Measurements from ENCODE around the gene CDH24. TPM values are rescaled to one million over a fixed set of nuclear protein-coding genes. Genes with fewer than 3 reads are reported as not detected.
A peak's percentile ranks its signal among the peaks of the same experiment; 100 is the strongest.

The CDH24 gene
- total and polyA plus RNA-seq, 2 of the 4 experiments (the other 2 are of a cell fraction): 3.9 to 24.4 TPM

DNA sequence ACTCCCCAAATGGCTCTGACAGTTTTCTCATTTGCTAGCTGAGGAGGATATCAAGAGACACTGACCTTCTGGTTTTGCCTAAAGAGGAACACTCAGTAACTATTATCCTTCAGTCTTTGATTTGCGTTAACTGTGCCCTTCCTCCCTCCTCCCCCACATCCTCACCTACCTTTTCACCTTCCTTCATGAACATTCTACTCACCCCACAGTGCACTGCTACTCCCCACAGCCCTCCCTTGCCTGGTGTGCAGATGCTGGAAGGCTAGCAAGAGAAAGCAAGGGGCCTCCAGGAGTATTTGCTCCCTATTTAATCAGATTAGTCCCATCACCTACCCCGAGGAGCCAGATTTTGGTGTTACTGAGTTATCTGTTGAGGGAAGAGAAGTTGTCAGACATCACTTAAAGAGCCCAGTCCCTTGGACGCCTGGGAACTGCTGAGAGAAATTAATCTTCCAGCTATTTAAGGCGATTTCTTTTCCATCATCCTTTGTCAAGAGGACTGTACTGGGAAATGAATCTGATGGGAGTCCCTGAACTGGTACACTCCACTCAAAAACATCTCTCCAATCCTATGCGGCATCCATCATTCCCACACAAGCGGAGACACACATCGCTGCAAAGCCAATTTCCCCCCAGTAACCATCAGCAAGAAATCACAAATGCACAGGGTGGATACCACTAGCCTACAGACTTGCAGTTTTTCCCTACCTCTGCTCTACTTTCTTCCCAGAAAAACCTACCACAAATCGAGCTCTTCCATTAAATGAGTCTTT, 34.1 kb downstream of the CDH24 start:
- intact Hi-C loops (cut with micrococcal nuclease): no loop called here
- H3K27ac ChIP-seq (ENCODE audit: insufficient read depth, low read length): no peak overlapping the region
- H3K9ac ChIP-seq (ENCODE audit: low read depth, low read length): no peak overlapping the region
- peaks cover 15% of the 10 kb centered on the region for H3K36me3 ChIP-seq (ENCODE audit: control insufficient read depth, insufficient read depth, low read length)
- no peaks in the 10 kb centered on the region for H3K9me3 ChIP-seq (ENCODE audit: control insufficient read depth, insufficient read depth, low read length)
- H3K23ac ChIP-seq (ENCODE audit: low read depth, low read length): peak overlapping the region; percentile 70
- H2AK9ac ChIP-seq (replicated peaks; ENCODE audit: low read depth, low read length, poor library complexity): no peak overlapping the region
- H3K4me2 ChIP-seq (ENCODE audit: low read depth, low read length): no peak overlapping the region
- H2AK5ac ChIP-seq (ENCODE audit: low read depth, low read length): no peak overlapping the region
- no peak overlapping the region for H2BK120ac ChIP-seq (ENCODE audit: low read depth, low read length)
- no peak overlapping the region for H2BK20ac ChIP-seq (ENCODE audit: low read depth, low read length)
- DNase-seq (no peak), ATAC-seq (ENCODE audit: low read depth) (no peak)
- no peak overlapping the region for H4K5ac ChIP-seq (ENCODE audit: low read depth, low read length)
- H3K27me3 ChIP-seq (ENCODE audit: control insufficient read depth, insufficient read depth, low read length): no peaks in the 10 kb centered on the region
- H2AFZ ChIP-seq (replicated peaks; ENCODE audit: low read length, poor library complexity): peak overlapping the region; percentile 23
- no peak overlapping the region for H3K14ac ChIP-seq (replicated peaks; ENCODE audit: low read depth, low read length)
- no peak overlapping the region for H3K56ac ChIP-seq (ENCODE audit: extremely low read depth, insufficient read depth, low read length)
- no CpG with 5 or more reads among the region's 8 CpGs for WGBS, 2 experiments (ENCODE audit: extremely low coverage in 2 of 2, insufficient read length in 1 of 2)
- H2BK15ac ChIP-seq (ENCODE audit: low read depth, low read length): no peak overlapping the region
- no peak overlapping the region for H3K4me3 ChIP-seq (ENCODE audit: insufficient read depth, low read depth, low read length)
- H3K4me1 ChIP-seq (ENCODE audit: control insufficient read depth, insufficient read depth, low read length): peaks cover 11% of the 10 kb centered on the region
- H4K20me1 ChIP-seq (ENCODE audit: insufficient read depth, low read length): peaks cover 9% of the 10 kb centered on the region
- CTCF ChIA-PET: interaction anchor here (1.0 kb wide), 1 partner anchor 29 kb away, joined by 9 read pairs; no protein-coding TSS in a partner anchor
- no TSS peak for BruUV-seq (replicated peaks)
- no peak overlapping the region for H3K4ac ChIP-seq (ENCODE audit: low read depth, low read length)
- dilution Hi-C loops (cut with HindIII; ENCODE audit: low sequenced_read_pairs, unreplicated experiment): no loop called here
- POLR2A ChIA-PET (ENCODE audit: unreplicated experiment): interaction anchor here (0.6 to 0.7 kb wide), 2 partner anchors 18 to 94 kb away, joined by 7 to 9 read pairs; no protein-coding TSS in a partner anchor
- no peak overlapping the region for H4K8ac ChIP-seq (ENCODE audit: low read depth in 2 of 2, low read length in 2 of 2)
- H4K91ac ChIP-seq (ENCODE audit: insufficient read depth, low read depth, low read length): no peak overlapping the region
- no peak overlapping the region for H3K18ac ChIP-seq (ENCODE audit: low read depth, low read length)
- in situ Hi-C loops (cut with MboI; ENCODE audit: low sequenced_read_pairs): no loop called here
- H3K79me1 ChIP-seq (ENCODE audit: low read depth in 1 of 2, low read length in 2 of 2): peaks cover 6 to 11% of the 10 kb centered on the region in 2 experiments; a peak in 2 of 4 replicates
- no peak overlapping the region for H2BK5ac ChIP-seq (ENCODE audit: low read depth, low read length, poor library complexity, severe bottlenecking)
- H3K9me1 ChIP-seq (ENCODE audit: insufficient read depth, low read length): peaks cover 9% of the 10 kb centered on the region
- TF ChIP-seq MAZ (IDR thresholded peaks at IDR 0.05; ENCODE audit: borderline replicate concordance, low read depth, low read length) (no peak), MAFK (IDR thresholded peaks at IDR 0.05; ENCODE audit: low read depth, low read length) (no peak), CEBPB (IDR thresholded peaks at IDR 0.05; ENCODE audit: low read depth, low read length) (no peak), CHD1 (IDR thresholded peaks at IDR 0.05; ENCODE audit: low read depth, low read length) (no peak), SMC3 (IDR thresholded peaks at IDR 0.05; ENCODE audit: low read depth, low read length) (no peak), RAD21 (IDR thresholded peaks at IDR 0.05; ENCODE audit: low read length) (no peak), RFX5 (IDR thresholded peaks at IDR 0.05; ENCODE audit: low read depth, low read length) (no peak), FOS (IDR thresholded peaks at IDR 0.05; ENCODE audit: low read depth, low read length) (no peak), POLR2A (IDR thresholded peaks at IDR 0.05; ENCODE audit: low read depth, low read length) (no peak), NFE2L2 (IDR thresholded peaks at IDR 0.05; ENCODE audit: low read depth, low read length) (no peak), MXI1 (IDR thresholded peaks at IDR 0.05; ENCODE audit: borderline replicate concordance, low read depth, low read length) (no peak), RCOR1 (IDR thresholded peaks at IDR 0.05; ENCODE audit: insufficient replicate concordance, low read length) (no peak)
- TF ChIP-seq, protein P1, sequence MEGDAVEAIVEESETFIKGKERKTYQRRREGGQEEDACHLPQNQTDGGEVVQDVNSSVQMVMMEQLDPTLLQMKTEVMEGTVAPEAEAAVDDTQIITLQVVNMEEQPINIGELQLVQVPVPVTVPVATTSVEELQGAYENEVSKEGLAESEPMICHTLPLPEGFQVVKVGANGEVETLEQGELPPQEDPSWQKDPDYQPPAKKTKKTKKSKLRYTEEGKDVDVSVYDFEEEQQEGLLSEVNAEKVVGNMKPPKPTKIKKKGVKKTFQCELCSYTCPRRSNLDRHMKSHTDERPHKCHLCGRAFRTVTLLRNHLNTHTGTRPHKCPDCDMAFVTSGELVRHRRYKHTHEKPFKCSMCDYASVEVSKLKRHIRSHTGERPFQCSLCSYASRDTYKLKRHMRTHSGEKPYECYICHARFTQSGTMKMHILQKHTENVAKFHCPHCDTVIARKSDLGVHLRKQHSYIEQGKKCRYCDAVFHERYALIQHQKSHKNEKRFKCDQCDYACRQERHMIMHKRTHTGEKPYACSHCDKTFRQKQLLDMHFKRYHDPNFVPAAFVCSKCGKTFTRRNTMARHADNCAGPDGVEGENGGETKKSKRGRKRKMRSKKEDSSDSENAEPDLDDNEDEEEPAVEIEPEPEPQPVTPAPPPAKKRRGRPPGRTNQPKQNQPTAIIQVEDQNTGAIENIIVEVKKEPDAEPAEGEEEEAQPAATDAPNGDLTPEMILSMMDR (conservative IDR thresholded peaks at IDR 0.05; ENCODE audit: low read depth, low read length): no peak
- TF ChIP-seq, protein P2, sequence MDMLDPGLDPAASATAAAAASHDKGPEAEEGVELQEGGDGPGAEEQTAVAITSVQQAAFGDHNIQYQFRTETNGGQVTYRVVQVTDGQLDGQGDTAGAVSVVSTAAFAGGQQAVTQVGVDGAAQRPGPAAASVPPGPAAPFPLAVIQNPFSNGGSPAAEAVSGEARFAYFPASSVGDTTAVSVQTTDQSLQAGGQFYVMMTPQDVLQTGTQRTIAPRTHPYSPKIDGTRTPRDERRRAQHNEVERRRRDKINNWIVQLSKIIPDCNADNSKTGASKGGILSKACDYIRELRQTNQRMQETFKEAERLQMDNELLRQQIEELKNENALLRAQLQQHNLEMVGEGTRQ (IDR thresholded peaks at IDR 0.05; ENCODE audit: low read depth, low read length): no peak
- TF ChIP-seq, protein P3, sequence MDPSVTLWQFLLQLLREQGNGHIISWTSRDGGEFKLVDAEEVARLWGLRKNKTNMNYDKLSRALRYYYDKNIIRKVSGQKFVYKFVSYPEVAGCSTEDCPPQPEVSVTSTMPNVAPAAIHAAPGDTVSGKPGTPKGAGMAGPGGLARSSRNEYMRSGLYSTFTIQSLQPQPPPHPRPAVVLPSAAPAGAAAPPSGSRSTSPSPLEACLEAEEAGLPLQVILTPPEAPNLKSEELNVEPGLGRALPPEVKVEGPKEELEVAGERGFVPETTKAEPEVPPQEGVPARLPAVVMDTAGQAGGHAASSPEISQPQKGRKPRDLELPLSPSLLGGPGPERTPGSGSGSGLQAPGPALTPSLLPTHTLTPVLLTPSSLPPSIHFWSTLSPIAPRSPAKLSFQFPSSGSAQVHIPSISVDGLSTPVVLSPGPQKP (IDR thresholded peaks at IDR 0.05; ENCODE audit: borderline replicate concordance, low read depth, low read length): no peak

All from IMR-90 (cell line).